Measurements from ENCODE around the gene RPRD2.

RPRD2 gene

GRCh38 chr1:150498342-150498741, 134.4 kb downstream of the RPRD2 start:
- Histone ChIP-seq H3K27me3 (ENCODE audit: insufficient read depth, insufficient read length) (no peaks in the 10 kb centered on the region), H3K4me1 (ENCODE audit: insufficient read depth, insufficient read length) (no peaks in the 10 kb centered on the region), H3K36me3 (ENCODE audit: insufficient read depth, insufficient read length, low read length) (peaks cover 71% of the 10 kb centered on the region), H3K9ac (ENCODE audit: insufficient read length, low read depth) (no peak overlapping the region), H3K9me3 (ENCODE audit: insufficient read depth, low read length) (no peaks in the 10 kb centered on the region), H3K4me3 (ENCODE audit: insufficient read length, low read depth) (no peak overlapping the region)
- TF ChIP-seq ZNF274 (IDR thresholded peaks at IDR 0.05; ENCODE audit: low read depth, low read length) (no peak), YY1 (IDR thresholded peaks at IDR 0.05; ENCODE audit: insufficient read depth, insufficient read length) (no peak), SUZ12 (IDR thresholded peaks at IDR 0.05; ENCODE audit: extremely low read depth, insufficient read depth, insufficient read length) (no peak)
- DNase-seq (ENCODE audit: low read depth, low spot score), result no peak

GRCh38 chr1:150505431-150505830, 141.5 kb downstream of the RPRD2 start:
- no peaks in the 10 kb centered on the region for H3K9me3 ChIP-seq (ENCODE audit: insufficient read depth, low read length)
- H3K4me3 ChIP-seq (ENCODE audit: insufficient read length, low read depth), result no peak overlapping the region
- no peaks in the 10 kb centered on the region for H3K27me3 ChIP-seq (ENCODE audit: insufficient read depth, insufficient read length)
- no peak for DNase-seq (ENCODE audit: low read depth, low spot score)
- TF ChIP-seq YY1 (IDR thresholded peaks at IDR 0.05; ENCODE audit: insufficient read depth, insufficient read length) (no peak), ZNF274 (IDR thresholded peaks at IDR 0.05; ENCODE audit: low read depth, low read length) (no peak), SUZ12 (IDR thresholded peaks at IDR 0.05; ENCODE audit: extremely low read depth, insufficient read depth, insufficient read length) (no peak)
- peaks cover 80% of the 10 kb centered on the region for H3K36me3 ChIP-seq (ENCODE audit: insufficient read depth, insufficient read length, low read length)
- peaks cover 22% of the 10 kb centered on the region for H3K4me1 ChIP-seq (ENCODE audit: insufficient read depth, insufficient read length)
- H3K9ac ChIP-seq (ENCODE audit: insufficient read length, low read depth), result no peak overlapping the region

- peaks cover 89% of the 10 kb centered on the region for H3K36me3 ChIP-seq (ENCODE audit: insufficient read depth, insufficient read length, low read length)
- H3K27me3 ChIP-seq (ENCODE audit: insufficient read depth, insufficient read length), result no peaks in the 10 kb centered on the region
- no peak for DNase-seq (ENCODE audit: low read depth, low spot score)
- no peak within 1 kb of the TSS for H3K9ac ChIP-seq (ENCODE audit: insufficient read length, low read depth)
- TF ChIP-seq SUZ12 (IDR thresholded peaks at IDR 0.05; ENCODE audit: extremely low read depth, insufficient read depth, insufficient read length) (no peak), YY1 (IDR thresholded peaks at IDR 0.05; ENCODE audit: insufficient read depth, insufficient read length) (no peak), ZNF274 (IDR thresholded peaks at IDR 0.05; ENCODE audit: low read depth, low read length) (no peak)
- no peak within 1 kb of the TSS for H3K4me3 ChIP-seq (ENCODE audit: insufficient read length, low read depth)
- no peaks in the 10 kb centered on the region for H3K9me3 ChIP-seq (ENCODE audit: insufficient read depth, low read length)
- peaks cover 22% of the 10 kb centered on the region for H3K4me1 ChIP-seq (ENCODE audit: insufficient read depth, insufficient read length)
These were observed 144.2 kb downstream of the RPRD2 start, which contains the start of gene ECM1 for GRCh38 chr1:150507912-150508864. Gene ECM1, plus strand, starts transcription at chr1:150508109. Its CDS starts 101 bp downstream, at chr1:150508210.

DNA sequence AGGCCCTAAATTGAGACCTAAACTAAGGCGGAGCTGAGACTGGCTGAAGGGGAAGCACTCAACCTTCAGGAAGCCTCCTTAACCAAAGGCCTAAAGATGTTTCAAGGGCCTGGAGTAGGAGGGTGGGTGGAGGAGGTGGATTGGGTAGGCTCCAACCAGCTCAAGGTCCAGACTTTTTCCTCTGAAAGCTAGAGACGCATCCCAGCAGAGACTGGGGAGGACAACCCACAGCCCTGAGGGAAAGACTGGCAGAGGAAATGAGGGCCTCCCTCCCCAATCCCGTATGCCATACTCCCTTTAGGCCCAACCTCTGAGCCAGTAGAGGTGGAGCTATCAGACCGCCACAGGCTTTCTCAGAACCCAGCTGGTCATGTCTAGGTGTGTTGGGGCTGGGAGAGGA, 145.0 kb downstream of the RPRD2 start:
- Histone ChIP-seq H3K4me1 (ENCODE audit: insufficient read depth, insufficient read length) (peaks cover 22% of the 10 kb centered on the region), H3K36me3 (ENCODE audit: insufficient read depth, insufficient read length, low read length) (peaks cover 94% of the 10 kb centered on the region), H3K9me3 (ENCODE audit: insufficient read depth, low read length) (no peaks in the 10 kb centered on the region), H3K9ac (ENCODE audit: insufficient read length, low read depth) (no peak overlapping the region), H3K27me3 (ENCODE audit: insufficient read depth, insufficient read length) (no peaks in the 10 kb centered on the region), H3K4me3 (ENCODE audit: insufficient read length, low read depth) (no peak overlapping the region)
- DNase-seq (ENCODE audit: low read depth, low spot score), result no peak
- no peak for TF ChIP-seq YY1 (IDR thresholded peaks at IDR 0.05; ENCODE audit: insufficient read depth, insufficient read length)
- TF ChIP-seq SUZ12 (IDR thresholded peaks at IDR 0.05; ENCODE audit: extremely low read depth, insufficient read depth, insufficient read length), result no peak
- TF ChIP-seq ZNF274 (IDR thresholded peaks at IDR 0.05; ENCODE audit: low read depth, low read length), result no peak

- no peak overlapping the region for H3K4me3 ChIP-seq (ENCODE audit: insufficient read length, low read depth)
- TF ChIP-seq SUZ12 (IDR thresholded peaks at IDR 0.05; ENCODE audit: extremely low read depth, insufficient read depth, insufficient read length) (no peak), ZNF274 (IDR thresholded peaks at IDR 0.05; ENCODE audit: low read depth, low read length) (no peak), YY1 (IDR thresholded peaks at IDR 0.05; ENCODE audit: insufficient read depth, insufficient read length) (no peak)
- peaks cover 74% of the 10 kb centered on the region for H3K36me3 ChIP-seq (ENCODE audit: insufficient read depth, insufficient read length, low read length)
- no peaks in the 10 kb centered on the region for H3K27me3 ChIP-seq (ENCODE audit: insufficient read depth, insufficient read length)
- DNase-seq (ENCODE audit: low read depth, low spot score), result no peak
- H3K9me3 ChIP-seq (ENCODE audit: insufficient read depth, low read length), result no peaks in the 10 kb centered on the region
- H3K9ac ChIP-seq (ENCODE audit: insufficient read length, low read depth), result no peak overlapping the region
- peaks cover 20% of the 10 kb centered on the region for H3K4me1 ChIP-seq (ENCODE audit: insufficient read depth, insufficient read length)
These were observed 147.6 kb downstream of the RPRD2 start for GRCh38 chr1:150511551-150511950.

- Histone ChIP-seq H3K4me1 (ENCODE audit: insufficient read depth, insufficient read length) (peaks cover 20% of the 10 kb centered on the region), H3K27me3 (ENCODE audit: insufficient read depth, insufficient read length) (no peaks in the 10 kb centered on the region)
These were observed 148.2 kb downstream of the RPRD2 start for GRCh38 chr1:150511985-150512660.

GRCh38 chr1:150512846-150513245, 148.9 kb downstream of the RPRD2 start:
- peaks cover 21% of the 10 kb centered on the region for H3K4me1 ChIP-seq (ENCODE audit: insufficient read depth, insufficient read length)
- no peak overlapping the region for H3K9ac ChIP-seq (ENCODE audit: insufficient read length, low read depth)
- H3K9me3 ChIP-seq (ENCODE audit: insufficient read depth, low read length), result no peaks in the 10 kb centered on the region
- TF ChIP-seq SUZ12 (IDR thresholded peaks at IDR 0.05; ENCODE audit: extremely low read depth, insufficient read depth, insufficient read length) (no peak), YY1 (IDR thresholded peaks at IDR 0.05; ENCODE audit: insufficient read depth, insufficient read length) (no peak), ZNF274 (IDR thresholded peaks at IDR 0.05; ENCODE audit: low read depth, low read length) (no peak)
- DNase-seq (ENCODE audit: low read depth, low spot score), result no peak
- H3K27me3 ChIP-seq (ENCODE audit: insufficient read depth, insufficient read length), result no peaks in the 10 kb centered on the region
- H3K4me3 ChIP-seq (ENCODE audit: insufficient read length, low read depth), result no peak overlapping the region
- peaks cover 69% of the 10 kb centered on the region for H3K36me3 ChIP-seq (ENCODE audit: insufficient read depth, insufficient read length, low read length)

More at GRCh38 chr1:150511985-150512660, 148.2 kb downstream of the RPRD2 start:
- H3K36me3 ChIP-seq (ENCODE audit: insufficient read depth, insufficient read length, low read length), result peaks cover 68% of the 10 kb centered on the region
- H3K9ac ChIP-seq (ENCODE audit: insufficient read length, low read depth), result no peak overlapping the region
- H3K4me3 ChIP-seq (ENCODE audit: insufficient read length, low read depth), result no peak overlapping the region
- no peak for TF ChIP-seq SUZ12 (IDR thresholded peaks at IDR 0.05; ENCODE audit: extremely low read depth, insufficient read depth, insufficient read length)
- no peak for TF ChIP-seq ZNF274 (IDR thresholded peaks at IDR 0.05; ENCODE audit: low read depth, low read length)
- TF ChIP-seq YY1 (IDR thresholded peaks at IDR 0.05; ENCODE audit: insufficient read depth, insufficient read length), result no peak
- DNase-seq (ENCODE audit: low read depth, low spot score), result no peak
- no peaks in the 10 kb centered on the region for H3K9me3 ChIP-seq (ENCODE audit: insufficient read depth, low read length)
